CD4-positive, CD25-positive, alpha-beta regulatory T cell (primary cell): Measurements from ENCODE around the gene GALNT18. TPM values are rescaled to one million over a fixed set of nuclear protein-coding genes. Genes with fewer than 3 reads are reported as not detected.

Experiments
- ATAC-seq, 2 donors: fragments of 150-1000 bp; cut with Tn5 transposase; one replicate each; pipeline ENCODE4 v1.10.0; 2021; ENCODE audit warnings: low read depth in 2 of 2, moderate number of reproducible peaks in 2 of 2, moderate library complexity in 1 of 2
- DNase-seq, 3 donors: peaks; one replicate each; pipeline versions ENCODE4 v3.0.0 to v3.0.0-alpha.2; 2012 to 2022; ENCODE audit warnings: mixed read lengths in 1 of 3
- H3K27ac ChIP-seq: one replicate; pipeline ENCODE4 v1.7.0; 2013; ENCODE audit warnings: mild to moderate bottlenecking, low read length; ENCODE audit not compliant: insufficient read depth, poor library complexity, severe bottlenecking
- H3K27me3 ChIP-seq: one replicate; pipeline ENCODE4 v1.7.0; 2013; ENCODE audit warnings: low read length; ENCODE audit not compliant: control insufficient read depth, insufficient read depth
- H3K36me3 ChIP-seq: one replicate; pipeline ENCODE4 v1.7.0; 2013; ENCODE audit warnings: mild to moderate bottlenecking, low read length, moderate library complexity; ENCODE audit not compliant: control insufficient read depth, insufficient read depth
- H3K4me1 ChIP-seq: 2 replicates; pipeline ENCODE4 v1.7.0; 2013; ENCODE audit warnings: mild to moderate bottlenecking, low read length; ENCODE audit not compliant: insufficient read depth, control insufficient read depth, poor library complexity, severe bottlenecking
- H3K4me3 ChIP-seq: one replicate; pipeline ENCODE4 v1.7.0; 2013; ENCODE audit warnings: low read depth, mild to moderate bottlenecking, low read length, moderate library complexity
- H3K9me3 ChIP-seq, 2 experiments: 1 replicate in 1 of 2; 2 replicates in 1 of 2; pipeline ENCODE4 v1.7.0; 2013; ENCODE audit warnings: low read length in 2 of 2, mild to moderate bottlenecking in 1 of 2, moderate library complexity in 1 of 2; ENCODE audit not compliant: control insufficient read depth in 2 of 2
- H3K27ac Mint-ChIP-seq, 3 donors: one replicate each; pipeline ENCODE4 v1.8.0; 2020 to 2022; ENCODE audit warnings: mild to moderate bottlenecking in 3 of 3, mixed read lengths in 3 of 3, moderate library complexity in 2 of 3
- H3K27me3 Mint-ChIP-seq: one replicate; pipeline ENCODE4 v1.8.0; 2022; ENCODE audit warnings: mild to moderate bottlenecking, mixed read lengths
- H3K36me3 Mint-ChIP-seq: one replicate; pipeline ENCODE4 v1.8.0; 2020; ENCODE audit warnings: mixed read lengths
- H3K4me1 Mint-ChIP-seq, 4 donors: one replicate each; pipeline ENCODE4 v1.8.0; 2020 to 2022; ENCODE audit warnings: mixed read lengths in 4 of 4, mild to moderate bottlenecking in 1 of 4
- H3K4me3 Mint-ChIP-seq, 4 donors: one replicate each; pipeline ENCODE4 v1.8.0; 2020 to 2022; ENCODE audit warnings: mild to moderate bottlenecking in 4 of 4, mixed read lengths in 4 of 4, moderate library complexity in 3 of 4
- H3K9me3 Mint-ChIP-seq, 7 donors: one replicate each; pipeline ENCODE4 v1.8.0; 2020 to 2022; ENCODE audit warnings: mixed read lengths in 7 of 7, mild to moderate bottlenecking in 3 of 7, moderate library complexity in 2 of 7
- polyA plus RNA-seq, 4 donors: library from polyadenylated mRNA; unstranded; fragments of 300-500 nt; fragmentation: Illumina TruSeq; gene quantifications; one replicate each; pipeline ENCODE4 v1.2.3, GENCODE V29; 2021
- total RNA-seq: library from RNA; stranded (reverse); gene quantifications from one replicate; pipeline ENCODE4 v1.2.3, GENCODE V29; 2022

GALNT18 gene
- total RNA-seq (not detected), polyA plus RNA-seq (under 1 TPM in 1 of 4 donors, not detected in 3; 0.10 TPM)

DNA sequence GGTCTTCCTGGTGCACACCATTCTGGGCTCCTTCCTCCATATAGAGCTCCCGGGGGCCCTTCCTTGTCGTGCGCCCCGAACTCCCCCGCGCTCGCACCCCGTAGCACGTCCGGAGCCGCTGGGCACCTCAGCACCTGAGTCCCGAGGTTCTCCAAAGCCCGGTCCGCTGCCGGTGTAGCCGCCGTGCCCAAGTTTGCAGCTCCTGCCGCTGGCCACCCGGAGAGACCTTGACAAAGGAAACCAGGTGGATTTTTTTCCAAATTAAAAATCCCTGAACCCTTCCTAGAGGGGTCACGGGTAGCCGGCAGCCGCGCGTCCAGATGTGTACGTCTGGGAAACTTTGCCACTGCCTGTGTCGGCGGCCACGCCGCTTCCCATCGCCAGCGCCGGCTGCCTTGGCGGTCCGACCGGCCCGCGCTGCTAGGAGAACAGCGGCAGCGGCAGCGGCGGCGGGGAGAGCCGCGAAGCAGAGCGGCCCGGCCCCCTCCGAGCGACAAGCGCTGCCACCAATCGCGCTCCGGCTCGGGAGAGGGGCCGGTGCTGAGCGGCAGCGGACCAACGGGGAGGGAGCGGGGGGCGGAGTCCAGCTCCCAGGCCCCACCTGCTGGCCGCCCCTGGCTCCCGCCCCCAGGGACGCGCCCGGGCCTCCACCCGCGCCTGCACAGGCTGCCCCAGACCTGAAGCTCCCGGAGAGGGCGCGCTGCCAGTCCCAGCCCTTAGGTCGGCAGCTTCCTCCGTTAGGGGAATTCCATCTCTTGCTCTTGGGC lies at the start of gene GALNT18:
Gene GALNT18 (minus strand): TSS at position 433 of the 767 bp plus-strand sequence.
- H3K27me3 Mint-ChIP-seq = peaks cover 39% of the 10 kb centered on the region
- H3K4me1 Mint-ChIP-seq = peaks cover 0 to 16% (median 3%) of the 10 kb centered on the region in 4 donors
- H3K9me3 Mint-ChIP-seq = peaks cover 0 to 5% (median 0%) of the 10 kb centered on the region in 7 donors
- peak; percentile 16 to 89 (median 21) for DNase-seq
- H3K27ac Mint-ChIP-seq = no peak within 1 kb of the TSS
- Histone ChIP-seq H3K27ac (no peak within 1 kb of the TSS), H3K4me3 (no peak within 1 kb of the TSS), H3K27me3 (peaks cover 32% of the 10 kb centered on the region), H3K9me3 (no peaks in the 10 kb centered on the region), H3K36me3 (no peaks in the 10 kb centered on the region), H3K4me1 (peaks cover 16% of the 10 kb centered on the region)
- no peaks in the 10 kb centered on the region for H3K36me3 Mint-ChIP-seq
- ATAC-seq = peak; percentile 66 to 77
- H3K4me3 Mint-ChIP-seq = peak within 1 kb of the TSS in 2 of 4 donors; percentile 2 to 61

DNA sequence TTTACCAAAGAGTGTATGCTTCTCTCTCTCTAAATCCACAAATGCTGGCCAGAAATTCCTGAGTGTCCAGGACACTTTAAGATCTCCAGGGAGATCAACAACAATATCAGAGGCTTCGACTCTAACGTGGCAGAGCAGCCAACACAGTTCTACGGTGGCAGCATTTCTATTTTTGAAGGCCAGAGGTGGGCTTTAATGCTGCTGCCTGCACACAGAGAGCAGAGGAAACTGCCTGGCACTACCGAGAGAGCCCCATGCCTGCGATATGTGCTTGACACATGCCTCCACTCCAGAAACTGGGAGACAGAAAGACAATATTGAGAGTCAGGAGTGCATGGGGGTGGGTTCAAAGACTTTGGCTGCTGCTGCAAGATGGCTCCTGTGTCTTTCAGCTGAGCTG lies 48.8 kb upstream of the GALNT18 start:
- no peaks in the 10 kb centered on the region for H3K4me1 Mint-ChIP-seq
- DNase-seq (no peak), ATAC-seq (no peak)
- H3K4me3 Mint-ChIP-seq = no peak overlapping the region
- H3K27me3 ChIP-seq = no peaks in the 10 kb centered on the region
- no peak overlapping the region for H3K27ac Mint-ChIP-seq
- no peaks in the 10 kb centered on the region for H3K9me3 Mint-ChIP-seq
- H3K9me3 ChIP-seq = no peaks in the 10 kb centered on the region
- H3K36me3 ChIP-seq = no peaks in the 10 kb centered on the region
- peaks cover 21% of the 10 kb centered on the region for H3K27me3 Mint-ChIP-seq
- no peaks in the 10 kb centered on the region for H3K4me1 ChIP-seq
- H3K27ac ChIP-seq = no peak overlapping the region
- H3K4me3 ChIP-seq = no peak overlapping the region
- no peaks in the 10 kb centered on the region for H3K36me3 Mint-ChIP-seq

DNA sequence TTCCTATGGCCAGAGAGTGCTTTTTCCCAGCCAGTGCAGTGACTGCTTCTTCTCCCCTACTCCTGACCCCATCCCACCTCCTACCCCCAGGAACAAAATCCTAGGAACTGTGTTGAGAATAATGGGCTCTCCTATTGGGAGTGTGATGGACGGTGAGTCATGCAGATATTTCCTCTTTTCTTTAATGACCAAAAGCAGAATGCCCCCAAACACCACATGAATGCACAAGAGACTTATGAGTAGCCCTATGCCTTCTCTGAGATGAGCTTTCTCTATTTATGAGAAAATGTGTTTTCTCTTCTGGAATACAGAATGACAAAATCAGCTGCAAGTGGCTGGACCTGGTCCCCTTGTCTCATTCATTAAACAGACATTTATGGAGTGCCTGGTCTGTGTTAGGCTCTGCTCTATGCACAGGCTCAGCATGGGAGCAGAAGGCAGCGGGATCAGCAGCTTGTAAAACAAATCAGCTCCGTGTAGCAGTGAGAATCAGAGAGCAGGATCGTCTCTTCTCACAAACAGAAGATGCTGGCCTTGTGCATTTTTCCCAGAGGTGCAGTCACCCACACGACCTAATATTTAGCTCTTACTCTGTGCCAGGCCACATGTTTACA lies 47.5 kb upstream of the GALNT18 start:
- Mint-ChIP-seq H3K27me3 (peaks cover 21% of the 10 kb centered on the region), H3K27ac (no peak overlapping the region), H3K36me3 (no peaks in the 10 kb centered on the region), H3K4me1 (no peaks in the 10 kb centered on the region), H3K4me3 (no peak overlapping the region), H3K9me3 (no peaks in the 10 kb centered on the region)
- Histone ChIP-seq H3K9me3 (no peaks in the 10 kb centered on the region), H3K36me3 (no peaks in the 10 kb centered on the region), H3K4me1 (no peaks in the 10 kb centered on the region), H3K27ac (no peak overlapping the region), H3K27me3 (no peaks in the 10 kb centered on the region), H3K4me3 (no peak overlapping the region)
- no peak for ATAC-seq
- DNase-seq = no peak

DNA sequence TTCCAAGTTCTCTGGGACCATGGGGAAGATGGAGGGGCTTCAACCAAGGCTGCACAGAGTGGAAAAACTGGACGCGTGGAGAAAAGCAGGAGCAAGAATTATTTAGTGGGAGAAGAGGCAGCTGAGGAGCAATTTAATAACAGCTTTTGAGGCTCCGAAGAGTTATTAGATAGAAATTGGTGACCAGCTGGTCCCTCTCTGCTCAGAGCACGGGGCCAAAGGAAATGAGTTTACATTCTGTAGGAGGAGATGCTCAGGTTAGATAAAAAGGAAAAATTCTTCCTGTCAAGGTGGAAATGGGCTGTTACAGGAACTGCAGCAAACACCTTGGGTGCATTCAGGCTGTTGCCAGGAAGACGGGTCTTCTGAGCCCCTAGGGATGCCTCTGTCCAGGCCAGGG lies 47.0 kb upstream of the GALNT18 start:
- Histone ChIP-seq H3K27me3 (no peaks in the 10 kb centered on the region), H3K36me3 (no peaks in the 10 kb centered on the region), H3K4me3 (no peak overlapping the region), H3K4me1 (no peaks in the 10 kb centered on the region), H3K27ac (no peak overlapping the region), H3K9me3 (no peaks in the 10 kb centered on the region)
- DNase-seq = no peak
- peaks cover 21% of the 10 kb centered on the region for H3K27me3 Mint-ChIP-seq
- no peak overlapping the region for H3K4me3 Mint-ChIP-seq
- H3K36me3 Mint-ChIP-seq = no peaks in the 10 kb centered on the region
- no peak overlapping the region for H3K27ac Mint-ChIP-seq
- no peaks in the 10 kb centered on the region for H3K4me1 Mint-ChIP-seq
- no peaks in the 10 kb centered on the region for H3K9me3 Mint-ChIP-seq
- ATAC-seq = no peak

DNA sequence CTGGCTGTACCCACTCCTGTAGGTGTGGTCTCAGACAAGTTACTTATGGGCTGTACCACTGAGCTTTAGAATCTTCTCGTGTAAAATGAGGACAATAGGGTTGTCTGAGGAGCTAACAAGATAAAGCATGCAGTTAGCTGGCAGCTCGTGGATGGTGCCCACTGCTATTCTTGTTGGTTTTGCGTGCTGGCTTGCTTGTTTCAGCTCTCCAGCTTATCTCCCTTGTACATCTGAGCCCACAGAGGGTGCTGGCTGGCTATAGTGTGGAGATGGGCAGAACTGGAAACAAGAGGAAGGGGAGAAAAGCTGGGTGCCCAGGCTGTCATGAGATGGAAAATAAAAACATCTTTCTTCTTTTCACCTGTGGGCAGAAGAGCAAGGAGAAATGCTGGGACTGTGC lies 46.5 kb upstream of the GALNT18 start:
- H3K36me3 ChIP-seq = no peaks in the 10 kb centered on the region
- Mint-ChIP-seq H3K4me1 (no peaks in the 10 kb centered on the region), H3K9me3 (no peaks in the 10 kb centered on the region), H3K36me3 (no peaks in the 10 kb centered on the region), H3K27me3 (peaks cover 21% of the 10 kb centered on the region), H3K27ac (no peak overlapping the region), H3K4me3 (no peak overlapping the region)
- H3K27ac ChIP-seq = no peak overlapping the region
- H3K4me3 ChIP-seq = no peak overlapping the region
- no peaks in the 10 kb centered on the region for H3K9me3 ChIP-seq
- DNase-seq (no peak), ATAC-seq (no peak)
- H3K4me1 ChIP-seq = no peaks in the 10 kb centered on the region
- H3K27me3 ChIP-seq = no peaks in the 10 kb centered on the region

DNA sequence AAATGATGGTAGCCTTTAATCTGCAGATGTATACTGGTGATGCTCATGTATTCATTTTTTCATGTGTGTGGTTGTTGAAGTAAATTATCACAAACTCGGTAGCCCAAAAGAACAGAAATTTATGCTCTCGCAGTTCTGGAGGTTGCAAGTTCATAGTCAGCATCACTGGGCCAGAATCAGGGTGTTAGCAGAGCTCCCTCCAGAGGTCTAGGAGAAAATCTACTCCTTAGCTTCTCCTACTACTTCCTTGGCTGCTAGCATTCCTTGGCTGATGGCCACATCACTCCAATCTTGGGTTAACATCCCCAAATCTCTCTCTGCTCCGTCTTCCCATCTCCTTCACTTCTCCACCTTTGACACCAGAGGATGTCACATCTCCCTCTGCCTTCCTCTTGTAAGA lies 45.3 kb upstream of the GALNT18 start:
- Histone ChIP-seq H3K9me3 (no peaks in the 10 kb centered on the region), H3K36me3 (no peaks in the 10 kb centered on the region), H3K27me3 (no peaks in the 10 kb centered on the region), H3K4me1 (no peaks in the 10 kb centered on the region), H3K27ac (no peak overlapping the region), H3K4me3 (no peak overlapping the region)
- no peak for DNase-seq
- H3K27ac Mint-ChIP-seq = no peak overlapping the region
- no peaks in the 10 kb centered on the region for H3K4me1 Mint-ChIP-seq
- no peak overlapping the region for H3K4me3 Mint-ChIP-seq
- H3K9me3 Mint-ChIP-seq = no peaks in the 10 kb centered on the region
- no peak for ATAC-seq
- no peaks in the 10 kb centered on the region for H3K36me3 Mint-ChIP-seq
- H3K27me3 Mint-ChIP-seq = peaks cover 21% of the 10 kb centered on the region

DNA sequence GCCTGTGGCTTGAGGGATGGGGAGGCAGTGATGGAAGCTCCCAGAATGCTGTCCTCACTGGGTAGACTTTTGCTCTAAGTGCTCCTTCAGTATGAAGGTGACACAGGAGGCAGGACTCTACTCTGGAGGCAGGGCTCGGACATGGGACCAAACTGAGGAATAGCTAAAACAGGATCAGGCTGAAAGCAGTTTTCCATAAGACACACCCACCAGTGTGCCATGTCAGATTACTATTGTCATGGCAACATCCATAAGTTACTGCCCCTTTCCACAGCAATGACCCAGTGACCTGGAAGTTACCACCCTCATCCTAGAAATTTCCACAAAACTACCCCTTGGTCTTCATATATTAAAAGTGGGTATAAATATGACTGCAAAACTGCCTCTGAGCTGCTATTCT lies 43.6 kb upstream of the GALNT18 start:
- Histone ChIP-seq H3K36me3 (no peaks in the 10 kb centered on the region), H3K4me1 (no peaks in the 10 kb centered on the region), H3K27ac (no peak overlapping the region), H3K27me3 (no peaks in the 10 kb centered on the region), H3K4me3 (no peak overlapping the region), H3K9me3 (no peaks in the 10 kb centered on the region)
- Mint-ChIP-seq H3K4me3 (no peak overlapping the region), H3K27me3 (peaks cover 21% of the 10 kb centered on the region), H3K36me3 (no peaks in the 10 kb centered on the region), H3K9me3 (no peaks in the 10 kb centered on the region), H3K27ac (no peak overlapping the region), H3K4me1 (no peaks in the 10 kb centered on the region)
- ATAC-seq = no peak
- DNase-seq = no peak

DNA sequence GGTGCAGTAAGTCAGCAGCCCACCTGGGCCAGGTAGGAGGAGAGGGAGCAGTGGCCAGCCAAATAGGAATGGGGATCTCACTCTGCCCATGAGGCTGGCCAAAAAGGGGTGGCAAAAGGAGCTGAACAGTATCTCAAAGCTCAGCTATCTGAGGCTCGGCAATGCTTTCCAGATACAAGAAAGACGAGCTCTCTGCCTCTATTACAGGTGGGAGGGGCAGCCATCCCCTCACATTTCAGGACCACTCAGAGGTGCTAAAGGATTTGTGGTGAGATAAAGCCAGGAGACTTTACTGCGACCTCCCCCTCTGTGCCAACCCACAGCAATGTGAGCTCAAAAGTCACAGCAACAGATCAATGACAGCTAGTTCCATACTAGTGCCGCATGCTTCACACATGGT lies 42.1 kb upstream of the GALNT18 start:
- Mint-ChIP-seq H3K9me3 (no peaks in the 10 kb centered on the region), H3K36me3 (no peaks in the 10 kb centered on the region), H3K4me1 (no peaks in the 10 kb centered on the region), H3K27ac (no peak overlapping the region), H3K27me3 (peaks cover 10% of the 10 kb centered on the region), H3K4me3 (no peak overlapping the region)
- Histone ChIP-seq H3K9me3 (no peaks in the 10 kb centered on the region), H3K36me3 (no peaks in the 10 kb centered on the region), H3K4me3 (no peak overlapping the region), H3K4me1 (no peaks in the 10 kb centered on the region), H3K27ac (no peak overlapping the region), H3K27me3 (no peaks in the 10 kb centered on the region)
- no peak for ATAC-seq
- DNase-seq = no peak
